Fibroblast of mammary gland (primary cell): ENCODE results near the gene TRMU.

ENCODE experiments used
- DNase-seq: peaks from one replicate; pipeline ENCODE4 v3.0.0-alpha.2; 2010; ENCODE audit warnings: low read depth
- H3K4me3 ChIP-seq: 2 replicates; pipeline ENCODE4 v1.5.1; 2011; ENCODE audit warnings: low read depth, mild to moderate bottlenecking, low read length, moderate library complexity; ENCODE audit not compliant: control insufficient read depth
- TF ChIP-seq, protein P1 (sequence below): conservative IDR thresholded peaks from 2 replicates; pipeline ENCODE4 v1.5.1; 2011; ENCODE audit warnings: low read depth, low read length, inconsistent platforms; ENCODE audit not compliant: control insufficient read depth, insufficient read depth

TRMU gene

GRCh38 chr22:46359362-46359761, 23.8 kb downstream of the TRMU start:
- no peak overlapping the region for H3K4me3 ChIP-seq
- TF ChIP-seq, protein P1, sequence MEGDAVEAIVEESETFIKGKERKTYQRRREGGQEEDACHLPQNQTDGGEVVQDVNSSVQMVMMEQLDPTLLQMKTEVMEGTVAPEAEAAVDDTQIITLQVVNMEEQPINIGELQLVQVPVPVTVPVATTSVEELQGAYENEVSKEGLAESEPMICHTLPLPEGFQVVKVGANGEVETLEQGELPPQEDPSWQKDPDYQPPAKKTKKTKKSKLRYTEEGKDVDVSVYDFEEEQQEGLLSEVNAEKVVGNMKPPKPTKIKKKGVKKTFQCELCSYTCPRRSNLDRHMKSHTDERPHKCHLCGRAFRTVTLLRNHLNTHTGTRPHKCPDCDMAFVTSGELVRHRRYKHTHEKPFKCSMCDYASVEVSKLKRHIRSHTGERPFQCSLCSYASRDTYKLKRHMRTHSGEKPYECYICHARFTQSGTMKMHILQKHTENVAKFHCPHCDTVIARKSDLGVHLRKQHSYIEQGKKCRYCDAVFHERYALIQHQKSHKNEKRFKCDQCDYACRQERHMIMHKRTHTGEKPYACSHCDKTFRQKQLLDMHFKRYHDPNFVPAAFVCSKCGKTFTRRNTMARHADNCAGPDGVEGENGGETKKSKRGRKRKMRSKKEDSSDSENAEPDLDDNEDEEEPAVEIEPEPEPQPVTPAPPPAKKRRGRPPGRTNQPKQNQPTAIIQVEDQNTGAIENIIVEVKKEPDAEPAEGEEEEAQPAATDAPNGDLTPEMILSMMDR: no peak
- DNase-seq: no peak

- TF ChIP-seq, protein P1: no peak
- DNase-seq: no peak
- no peak overlapping the region for H3K4me3 ChIP-seq
Observed at GRCh38 chr22:46360097-46360496, 24.6 kb downstream of the TRMU start.

GRCh38 chr22:46360891-46361290, 25.4 kb downstream of the TRMU start:
- no peak for DNase-seq

GRCh38 chr22:46361826-46362202, 26.3 kb downstream of the TRMU start:
- H3K4me3 ChIP-seq: no peak overlapping the region
- DNase-seq: no peak
- TF ChIP-seq, protein P1: no peak

More at GRCh38 chr22:46360891-46361290, 25.4 kb downstream of the TRMU start:
- no peak overlapping the region for H3K4me3 ChIP-seq
- TF ChIP-seq, protein P1: no peak

DNA sequence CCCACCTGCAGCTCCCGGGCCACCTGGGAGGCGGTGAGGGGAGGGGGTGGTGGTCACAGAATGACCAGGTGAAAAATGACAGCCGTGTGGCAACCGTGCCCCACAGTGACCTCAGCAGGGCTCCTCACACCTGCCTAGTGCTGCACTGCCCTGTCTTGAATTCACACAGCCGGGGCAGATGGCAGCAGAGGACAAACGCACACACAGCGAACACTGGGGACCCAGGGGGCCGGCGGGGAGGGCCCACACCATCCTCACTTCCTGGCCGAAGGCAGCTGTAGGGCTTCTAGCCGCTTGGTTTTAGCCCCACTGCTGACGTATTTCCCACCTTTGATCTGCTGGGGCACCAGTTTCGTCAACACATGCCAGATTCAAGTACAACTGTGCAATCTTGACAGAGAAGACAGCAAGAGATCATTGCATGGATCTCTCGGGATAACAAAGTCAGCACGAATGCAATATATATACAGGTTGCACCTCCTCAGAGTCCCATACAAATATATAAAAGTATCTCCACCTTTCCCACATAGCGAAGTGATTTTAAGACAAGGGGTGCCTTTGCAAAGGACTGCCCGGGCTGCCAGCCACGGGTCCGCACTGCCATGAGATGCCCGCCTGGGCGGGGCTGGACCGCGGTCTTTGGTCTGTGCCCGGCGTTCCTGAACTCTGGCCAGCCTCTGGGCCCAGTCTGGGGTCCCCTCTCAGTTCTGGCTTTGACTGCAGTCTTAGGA, 26.9 kb downstream of the TRMU start:
- TF ChIP-seq, protein P1: no peak
- DNase-seq: peak; percentile 18
- H3K4me3 ChIP-seq: no peak overlapping the region

DNA sequence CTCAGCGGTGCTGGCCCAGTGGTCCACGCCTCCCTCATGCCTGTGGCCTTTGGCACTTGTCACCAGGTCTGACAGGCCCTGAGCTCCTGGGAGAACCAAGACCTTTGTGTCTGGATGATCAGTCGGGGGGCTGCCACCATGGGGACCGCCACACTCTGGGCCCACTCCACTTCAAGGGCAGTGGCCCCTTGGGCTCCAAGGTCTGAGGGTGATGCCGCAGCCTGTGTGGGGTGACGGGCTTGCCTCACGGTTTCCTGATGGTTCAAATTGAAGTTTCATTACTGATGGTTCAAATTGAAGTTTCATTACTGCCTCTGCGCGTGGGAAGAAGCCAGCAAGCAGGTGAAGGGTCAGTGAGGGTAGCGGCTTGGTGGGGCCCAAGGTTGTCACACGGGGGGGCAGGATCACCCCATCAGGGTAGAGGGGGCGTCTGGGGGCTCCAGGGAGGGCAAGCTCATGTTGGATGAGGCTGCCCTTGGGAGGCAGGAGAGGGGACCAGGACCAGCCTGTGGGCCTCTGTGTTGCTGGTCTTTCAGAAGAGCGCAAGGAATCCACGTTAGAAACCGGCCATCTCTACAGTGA, 27.5 kb downstream of the TRMU start:
- H3K4me3 ChIP-seq: no peak overlapping the region
- DNase-seq: no peak
- TF ChIP-seq, protein P1: no peak
